Astrocyte (in vitro differentiated cells and primary cell): Measurements from ENCODE around the gene POLG.

Source experiments
- EZH2 ChIP-seq: IDR thresholded peaks from 2 replicates; pipeline ENCODE4 v1.6.1; 2012; ENCODE audit warnings: mild to moderate bottlenecking, low read length, inconsistent platforms; ENCODE audit not compliant: insufficient read depth
- TF ChIP-seq, protein P1 (sequence below): IDR thresholded peaks from 2 replicates; pipeline ENCODE4 v1.5.1; 2011; ENCODE audit warnings: low read depth, mild to moderate bottlenecking, inconsistent platforms, low read length, moderate library complexity; ENCODE audit not compliant: insufficient read depth

- peak; percentile 21 for TF ChIP-seq EZH2
- TF ChIP-seq, protein P1, sequence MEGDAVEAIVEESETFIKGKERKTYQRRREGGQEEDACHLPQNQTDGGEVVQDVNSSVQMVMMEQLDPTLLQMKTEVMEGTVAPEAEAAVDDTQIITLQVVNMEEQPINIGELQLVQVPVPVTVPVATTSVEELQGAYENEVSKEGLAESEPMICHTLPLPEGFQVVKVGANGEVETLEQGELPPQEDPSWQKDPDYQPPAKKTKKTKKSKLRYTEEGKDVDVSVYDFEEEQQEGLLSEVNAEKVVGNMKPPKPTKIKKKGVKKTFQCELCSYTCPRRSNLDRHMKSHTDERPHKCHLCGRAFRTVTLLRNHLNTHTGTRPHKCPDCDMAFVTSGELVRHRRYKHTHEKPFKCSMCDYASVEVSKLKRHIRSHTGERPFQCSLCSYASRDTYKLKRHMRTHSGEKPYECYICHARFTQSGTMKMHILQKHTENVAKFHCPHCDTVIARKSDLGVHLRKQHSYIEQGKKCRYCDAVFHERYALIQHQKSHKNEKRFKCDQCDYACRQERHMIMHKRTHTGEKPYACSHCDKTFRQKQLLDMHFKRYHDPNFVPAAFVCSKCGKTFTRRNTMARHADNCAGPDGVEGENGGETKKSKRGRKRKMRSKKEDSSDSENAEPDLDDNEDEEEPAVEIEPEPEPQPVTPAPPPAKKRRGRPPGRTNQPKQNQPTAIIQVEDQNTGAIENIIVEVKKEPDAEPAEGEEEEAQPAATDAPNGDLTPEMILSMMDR, result no peak
Observed at GRCh38 chr15:89364741-89365450, 30.3 kb upstream of the POLG start.
